HEK293 (cell line): ENCODE results near the gene KIF22.
A peak's percentile ranks its signal among the peaks of the same experiment; 100 is the strongest.

ENCODE experiments used
- EGR2 ChIP-seq: fragments of 450-650 bp; formaldehyde crosslinking; IDR thresholded peaks from 2 replicates; pipeline ENCODE4 v1.5.1; 2016; ENCODE audit warnings: low read depth, missing biosample characterization, missing genetic modification characterization
- GLIS1 ChIP-seq: fragments of 450-650 bp; formaldehyde crosslinking; IDR thresholded peaks from 2 replicates; pipeline ENCODE4 v1.5.1; 2016; ENCODE audit warnings: missing biosample characterization, missing genetic modification characterization
- INSM2 ChIP-seq: fragments of 450-650 bp; formaldehyde crosslinking; IDR thresholded peaks from 2 replicates; pipeline ENCODE4 v1.5.1; 2016; ENCODE audit warnings: missing biosample characterization, missing genetic modification characterization
- PATZ1 ChIP-seq: fragments of 450-650 bp; formaldehyde crosslinking; IDR thresholded peaks from 2 replicates; pipeline ENCODE4 v1.5.1; 2016; ENCODE audit warnings: missing biosample characterization, missing genetic modification characterization
- REST ChIP-seq: fragments of 450-650 bp; formaldehyde crosslinking; IDR thresholded peaks from 2 replicates; pipeline ENCODE4 v1.5.1; 2016; ENCODE audit warnings: missing biosample characterization, missing genetic modification characterization
- ZBTB6 ChIP-seq: fragments of 450-650 bp; formaldehyde crosslinking; IDR thresholded peaks from 2 replicates; pipeline ENCODE4 v1.5.1; 2017; ENCODE audit warnings: missing biosample characterization, missing genetic modification characterization
- ZNF138 ChIP-seq: fragments of 450-650 bp; formaldehyde crosslinking; IDR thresholded peaks from 2 replicates; pipeline ENCODE4 v1.5.1; 2016; ENCODE audit warnings: missing biosample characterization, missing genetic modification characterization, borderline replicate concordance
- ZNF155 ChIP-seq: fragments of 450-650 bp; formaldehyde crosslinking; IDR thresholded peaks from 2 replicates; pipeline ENCODE4 v1.5.1; 2016; ENCODE audit warnings: missing biosample characterization, missing genetic modification characterization
- ZNF18 ChIP-seq: fragments of 450-650 bp; formaldehyde crosslinking; IDR thresholded peaks from 2 replicates; pipeline ENCODE4 v1.5.1; 2016; ENCODE audit warnings: missing biosample characterization, missing genetic modification characterization
- ZNF2 ChIP-seq: fragments of 450-650 bp; formaldehyde crosslinking; IDR thresholded peaks from 2 replicates; pipeline ENCODE4 v1.5.1; 2016; ENCODE audit warnings: missing biosample characterization, missing genetic modification characterization
- ZNF214 ChIP-seq: fragments of 450-650 bp; formaldehyde crosslinking; IDR thresholded peaks from 2 replicates; pipeline ENCODE4 v1.5.1; 2017; ENCODE audit warnings: missing biosample characterization, mild to moderate bottlenecking, missing genetic modification characterization, borderline replicate concordance
- ZNF292 ChIP-seq: fragments of 450-650 bp; formaldehyde crosslinking; IDR thresholded peaks from 2 replicates; pipeline ENCODE4 v1.5.1; 2016; ENCODE audit warnings: low read depth, missing biosample characterization, missing genetic modification characterization, borderline replicate concordance
- ZNF350 ChIP-seq: fragments of 450-650 bp; formaldehyde crosslinking; IDR thresholded peaks from 2 replicates; pipeline ENCODE4 v1.5.0; 2017; ENCODE audit warnings: missing biosample characterization, mild to moderate bottlenecking, missing genetic modification characterization
- ZNF473 ChIP-seq: fragments of 450-650 bp; formaldehyde crosslinking; IDR thresholded peaks from 2 replicates; pipeline ENCODE4 v1.5.1; 2017; ENCODE audit warnings: missing biosample characterization, missing genetic modification characterization
- ZNF513 ChIP-seq: fragments of 450-650 bp; IDR thresholded peaks from 2 replicates; pipeline ENCODE4 v1.5.1; 2018; ENCODE audit warnings: missing biosample characterization, missing genetic modification characterization
- ZNF580 ChIP-seq: fragments of 450-650 bp; formaldehyde crosslinking; IDR thresholded peaks from 2 replicates; pipeline ENCODE4 v1.5.1; 2016; ENCODE audit warnings: missing biosample characterization, missing genetic modification characterization
- ZNF621 ChIP-seq: fragments of 450-650 bp; formaldehyde crosslinking; IDR thresholded peaks from 2 replicates; pipeline ENCODE4 v1.5.1; 2017; ENCODE audit warnings: missing biosample characterization, missing genetic modification characterization
- ZNF645 ChIP-seq: fragments of 450-650 bp; formaldehyde crosslinking; IDR thresholded peaks from 2 replicates; pipeline ENCODE4; 2016; ENCODE audit warnings: missing biosample characterization, missing genetic modification characterization
- ZNF654 ChIP-seq: fragments of 450-650 bp; formaldehyde crosslinking; IDR thresholded peaks from 2 replicates; pipeline ENCODE4 v1.5.1; 2016; ENCODE audit warnings: low read depth, missing biosample characterization, missing genetic modification characterization
- ZNF677 ChIP-seq: fragments of 450-650 bp; IDR thresholded peaks from 2 replicates; pipeline ENCODE4 v1.5.0; 2018; ENCODE audit warnings: missing biosample characterization, mild to moderate bottlenecking, missing genetic modification characterization, moderate library complexity
- ZNF768 ChIP-seq: fragments of 450-650 bp; formaldehyde crosslinking; IDR thresholded peaks from 2 replicates; pipeline ENCODE4 v1.5.1; 2018; ENCODE audit warnings: missing biosample characterization, mild to moderate bottlenecking, missing genetic modification characterization
- ZSCAN18 ChIP-seq: fragments of 450-650 bp; formaldehyde crosslinking; IDR thresholded peaks from 2 replicates; pipeline ENCODE4 v1.5.1; 2016; ENCODE audit warnings: missing biosample characterization, missing genetic modification characterization

The KIF22 gene

GRCh38 chr16:29848420-29849297 is 58.1 kb downstream of the KIF22 start (continued):
- 0 out of 2 replicates have a peak, but pooled peaks have one; percentile 16 for TF ChIP-seq ZNF580 (tag by site-specific recombination)
- TF ChIP-seq ZNF621 (tag by site-specific recombination) = no peak
- peak; percentile 84 for TF ChIP-seq PATZ1 (tag by site-specific recombination)
- no peak for TF ChIP-seq ZNF214 (tag by site-specific recombination)
- TF ChIP-seq ZNF677 = no peak
- TF ChIP-seq ZBTB6 (tag by site-specific recombination) = no peak
- no peak for TF ChIP-seq INSM2 (tag by site-specific recombination)
- TF ChIP-seq ZNF18 = no peak
- TF ChIP-seq EGR2 (tag by site-specific recombination) = no peak
- TF ChIP-seq ZNF768 (tag by site-specific recombination) = no peak; the same call in 1 of the 2 replicates
- TF ChIP-seq ZNF350 = no peak
- TF ChIP-seq ZNF138 (tag by site-specific recombination) = no peak
- no peak for TF ChIP-seq ZNF513 (tag by site-specific recombination)
- TF ChIP-seq REST (tag by site-specific recombination) = no peak
- no peak for TF ChIP-seq ZNF645 (tag by site-specific recombination)
- no peak for TF ChIP-seq ZNF292
- TF ChIP-seq ZSCAN18 = no peak
- TF ChIP-seq ZNF473 = no peak
- peak; percentile 100 for TF ChIP-seq ZNF2 (tag by site-specific recombination)
- no peak for TF ChIP-seq GLIS1 (tag by site-specific recombination)
- TF ChIP-seq ZNF155 (tag by site-specific recombination) = no peak
- peak; percentile 76 for TF ChIP-seq ZNF654 (tag by site-specific recombination)
